Aorta (tissue), 5 donors: ENCODE measurements around the gene TRPM1. TPM values are rescaled to one million over a fixed set of nuclear protein-coding genes. Genes with fewer than 3 reads are reported as not detected.

Source experiments
- ATAC-seq: fragments of 200-7000 bp; cut with Tn5 transposase; one replicate; pipeline ENCODE4 v1.9.1; 2022; ENCODE audit warnings: moderate library complexity; ENCODE audit not compliant: low FRiP score
- DNase-seq, 2 donors: peaks; one replicate each; pipeline ENCODE4 v3.0.0-alpha.2; 2020
- H3K27ac ChIP-seq, 2 donors: one replicate each; pipeline ENCODE4 v1.5.1; 2013; ENCODE audit warnings: low read length in 2 of 2, mild to moderate bottlenecking in 2 of 2, moderate library complexity in 2 of 2, control low read depth in 1 of 2, inconsistent platforms in 1 of 2, low read depth in 1 of 2
- H3K27me3 ChIP-seq, 2 donors: one replicate each; pipeline ENCODE4 v1.6.1; 2013; ENCODE audit warnings: control low read depth in 1 of 2, low read length in 1 of 2, mild to moderate bottlenecking in 1 of 2, moderate library complexity in 1 of 2; ENCODE audit not compliant: insufficient read depth in 2 of 2, control insufficient read depth in 1 of 2
- H3K36me3 ChIP-seq, 2 donors: one replicate each; pipeline ENCODE4 v1.6.1; 2013; ENCODE audit warnings: control low read depth in 1 of 2, low read length in 1 of 2, mild to moderate bottlenecking in 1 of 2; ENCODE audit not compliant: insufficient read depth in 2 of 2, control insufficient read depth in 1 of 2
- H3K4me1 ChIP-seq, 2 donors: one replicate each; pipeline ENCODE4 v1.6.1; 2013; ENCODE audit warnings: low read length in 2 of 2, control low read depth in 1 of 2, mild to moderate bottlenecking in 1 of 2, moderate library complexity in 1 of 2; ENCODE audit not compliant: insufficient read depth in 2 of 2, control insufficient read depth in 1 of 2
- H3K4me3 ChIP-seq, 2 donors: one replicate each; pipeline ENCODE4 v1.5.1; 2013; ENCODE audit warnings: low read length in 2 of 2, control low read depth in 1 of 2, mild to moderate bottlenecking in 1 of 2
- H3K9me3 ChIP-seq: one replicate; pipeline ENCODE4 v1.6.1; 2013; ENCODE audit warnings: mild to moderate bottlenecking, low read length; ENCODE audit not compliant: control insufficient read depth
- WGBS, 2 donors: extraction: QIAGEN DNeasy Blood & Tissue Kit; methylation state at CpG; one replicate each; pipeline ENCODE4 v1.1.7; 2013; 5-methylcytosine and 5-hydroxymethylcytosine counted together
- intact Hi-C, 2 donors: fragments of 100-400 bp; cut with DNase I; formaldehyde crosslinking; loops; one replicate each; pipeline versions ENCODE4 v1.14.2 to v1.15.0; 2022
- polyA plus RNA-seq, 2 donors: library from polyadenylated mRNA; stranded (reverse); fragments of 200-250 nt; gene quantifications; one replicate each; pipeline ENCODE4 v1.2.3, GENCODE V29; 2013
- total RNA-seq, 2 donors: library from RNA; stranded (reverse); fragmentation: NEBNext Ultra II Directional; extraction: Animal tissue kit (Norgen Biotek cat#: 25700); gene quantifications; one replicate each; pipeline ENCODE4 v1.2.1, GENCODE V29; 2021
- donor health status: healthy with polysubstance abuse.
- donor health status: Bipolar disorder and iron deficiency.
- donor health status: DM: no; HTN: no; CAD: no.
- donor health status: DM: no; HTN: no; CAD: no.
- donor health status: DM: yes; HTN: yes; CAD: no.

TRPM1 gene
- total and polyA plus RNA-seq, 4 donors, result not detected

- H3K4me3 ChIP-seq, result no peak overlapping the region
- H3K4me1 ChIP-seq, result no peaks in the 10 kb centered on the region
- intact Hi-C loops, result no loop called here
- no peak for ATAC-seq
- no peaks in the 10 kb centered on the region for H3K9me3 ChIP-seq
- 85 to 86% methylated on average over 6 of the region's 6 CpGs for WGBS, 2 donors
- no peaks in the 10 kb centered on the region for H3K27me3 ChIP-seq
- no peak overlapping the region for H3K27ac ChIP-seq
- H3K36me3 ChIP-seq, result no peaks in the 10 kb centered on the region
- DNase-seq, result no peak
These were observed 2.5 kb upstream of the TRPM1 start for GRCh38 chr15:31104003-31104402.

DNA sequence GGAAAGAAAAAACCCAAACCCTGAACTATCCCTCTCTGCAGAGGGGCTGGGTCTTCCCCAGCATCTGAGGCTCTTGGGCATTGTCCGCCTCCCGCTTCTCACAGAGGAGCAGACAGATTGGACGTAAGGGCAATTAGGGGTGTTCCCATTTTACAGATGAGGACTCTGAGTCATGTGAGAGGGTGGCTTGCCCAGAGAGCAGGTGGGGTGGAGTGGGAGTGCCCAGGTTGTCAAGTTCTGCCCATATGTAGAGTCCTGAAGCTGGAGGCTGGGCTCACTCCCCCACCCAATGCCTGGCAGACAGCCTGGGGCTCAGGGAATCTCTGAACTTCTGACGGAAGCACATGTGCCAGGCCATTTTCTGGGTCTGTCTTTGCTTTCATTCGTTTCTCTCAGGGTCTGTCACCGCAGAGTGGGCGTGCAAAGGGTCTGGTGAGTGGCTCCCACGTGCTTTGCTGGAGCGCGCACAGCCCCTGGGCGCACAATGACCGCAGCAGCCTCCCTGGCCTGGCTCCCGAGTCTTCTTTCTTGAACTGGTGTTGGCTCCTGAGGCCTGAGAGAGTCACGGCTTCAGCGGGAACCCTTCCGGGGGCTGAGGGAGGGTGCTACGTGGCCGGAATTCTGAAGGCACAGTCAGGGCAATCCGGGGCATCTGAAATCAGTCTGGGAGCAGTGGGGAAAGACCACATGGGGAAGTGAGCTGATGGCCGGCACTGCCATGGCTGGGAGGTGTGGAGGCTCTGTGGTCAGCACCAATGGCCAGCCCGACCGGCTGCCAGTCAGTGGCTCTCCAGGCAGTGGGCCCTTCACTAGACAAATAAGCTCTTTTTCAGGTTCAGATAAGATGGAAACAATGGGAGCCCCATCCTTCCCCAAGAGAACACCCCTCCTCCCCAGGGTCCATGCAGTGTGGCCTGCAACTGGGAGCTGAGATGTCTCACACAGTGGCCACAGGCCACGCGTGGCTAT, 1.1 kb upstream of the TRPM1 start:
- no peak for ATAC-seq
- intact Hi-C loops, result no loop called here
- no peak overlapping the region for H3K4me3 ChIP-seq
- H3K4me1 ChIP-seq, result no peaks in the 10 kb centered on the region
- H3K36me3 ChIP-seq, result no peaks in the 10 kb centered on the region
- no peaks in the 10 kb centered on the region for H3K9me3 ChIP-seq
- DNase-seq, result no peak
- no peaks in the 10 kb centered on the region for H3K27me3 ChIP-seq
- no peak overlapping the region for H3K27ac ChIP-seq
- 81% methylated on average over 24 of the region's 24 CpGs for WGBS, 2 donors

- no peak for DNase-seq
These were observed 455 bp upstream of the TRPM1 start for GRCh38 chr15:31102039-31102321.

GRCh38 chr15:31100738-31101137, 787 bp downstream of the TRPM1 start:
- ATAC-seq (no peak), DNase-seq (no peak)
- no peaks in the 10 kb centered on the region for H3K4me1 ChIP-seq
- H3K27me3 ChIP-seq, result no peaks in the 10 kb centered on the region
- no peak overlapping the region for H3K4me3 ChIP-seq
- intact Hi-C loops, result no loop called here
- 69 to 78% methylated on average over 6 of the region's 6 CpGs for WGBS, 2 donors
- H3K9me3 ChIP-seq, result no peaks in the 10 kb centered on the region
- H3K36me3 ChIP-seq, result no peaks in the 10 kb centered on the region
- no peak overlapping the region for H3K27ac ChIP-seq

More at GRCh38 chr15:31102039-31102321, 455 bp upstream of the TRPM1 start:
- H3K9me3 ChIP-seq, result no peaks in the 10 kb centered on the region
- ATAC-seq, result no peak
- WGBS, 2 donors, result 54 to 57% methylated on average over 4 of the region's 4 CpGs
- intact Hi-C loops, result no loop called here
- H3K36me3 ChIP-seq, result no peaks in the 10 kb centered on the region
- no peak overlapping the region for H3K27ac ChIP-seq
- no peaks in the 10 kb centered on the region for H3K4me1 ChIP-seq
- no peaks in the 10 kb centered on the region for H3K27me3 ChIP-seq
- no peak overlapping the region for H3K4me3 ChIP-seq

DNA sequence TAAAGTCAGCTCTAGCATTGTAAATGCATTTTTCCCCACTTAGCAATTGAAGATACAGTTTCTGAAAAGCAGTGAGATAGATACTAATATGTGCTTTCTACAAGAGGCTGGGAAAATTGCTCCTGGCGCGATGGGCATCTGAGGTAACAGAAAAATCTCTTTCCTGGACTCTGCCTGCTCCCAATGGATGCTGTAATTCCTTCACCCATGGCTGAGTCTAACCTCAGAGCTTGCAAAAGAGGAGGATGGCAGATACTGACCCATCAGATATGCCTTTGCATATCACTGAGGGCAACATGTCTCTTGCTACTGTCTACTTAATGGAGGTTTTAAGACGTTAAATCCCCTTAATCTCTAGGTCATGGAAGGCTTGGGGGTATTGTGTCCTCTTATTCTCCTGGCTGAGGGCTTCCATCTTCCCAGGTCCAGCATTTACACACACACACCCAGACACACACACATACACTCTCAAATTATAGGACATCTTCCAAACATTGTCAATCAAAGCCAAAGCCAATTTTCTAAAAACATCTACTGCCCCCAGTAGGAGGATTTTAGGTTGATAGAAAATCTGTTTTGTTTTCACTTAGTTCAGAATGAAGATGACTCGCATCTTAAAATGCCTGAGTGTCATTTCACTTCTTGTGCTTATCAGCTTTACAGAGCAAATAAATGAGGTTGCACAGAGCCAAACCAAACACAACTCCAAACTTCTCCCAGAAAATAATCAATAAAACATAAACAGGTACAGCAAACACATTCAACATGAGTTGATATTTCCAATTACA, 2.4 kb downstream of the TRPM1 start:
- 69 to 70% methylated on average over 4 of the region's 4 CpGs for WGBS, 2 donors

DNA sequence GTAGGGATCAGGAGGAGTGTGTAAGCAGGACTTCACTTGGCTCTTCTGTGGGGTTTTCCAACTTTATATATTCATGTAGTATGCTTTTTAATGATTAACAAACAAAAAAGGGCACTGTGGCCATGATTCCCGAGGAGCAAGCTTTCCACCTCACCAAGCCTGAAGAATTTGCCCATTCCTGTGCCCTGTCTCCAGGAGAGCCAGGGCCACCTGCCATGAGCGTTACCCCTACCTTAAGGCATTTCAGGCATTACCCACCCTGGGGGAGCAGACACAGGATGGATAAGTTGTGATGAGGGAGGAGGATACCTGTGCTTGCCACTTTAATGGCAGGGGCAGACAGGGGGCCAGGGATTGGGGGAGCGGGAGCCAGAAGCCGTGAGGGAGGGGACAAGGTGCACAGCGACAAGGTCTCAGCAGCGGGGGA, 3.0 kb downstream of the TRPM1 start:
- DNase-seq, result no peak
- intact Hi-C loops, result no loop called here
- Histone ChIP-seq H3K27ac (no peak overlapping the region), H3K36me3 (no peaks in the 10 kb centered on the region), H3K4me1 (no peaks in the 10 kb centered on the region), H3K4me3 (no peak overlapping the region), H3K27me3 (no peaks in the 10 kb centered on the region), H3K9me3 (no peaks in the 10 kb centered on the region)
- 58 to 59% methylated on average over 6 of the region's 6 CpGs for WGBS, 2 donors
- ATAC-seq, result no peak

More for the DNA sequence above, 2.4 kb downstream of the TRPM1 start:
- Histone ChIP-seq H3K9me3 (no peaks in the 10 kb centered on the region), H3K4me1 (no peaks in the 10 kb centered on the region), H3K27ac (no peak overlapping the region), H3K4me3 (no peak overlapping the region), H3K36me3 (no peaks in the 10 kb centered on the region), H3K27me3 (no peaks in the 10 kb centered on the region)
- intact Hi-C loops, result no loop called here
- DNase-seq, result no peak
- ATAC-seq, result no peak

GRCh38 chr15:31096563-31096962, 5.0 kb downstream of the TRPM1 start:
- no peaks in the 10 kb centered on the region for H3K36me3 ChIP-seq
- intact Hi-C loops, result no loop called here
- no peaks in the 10 kb centered on the region for H3K4me1 ChIP-seq
- H3K27ac ChIP-seq, result no peak overlapping the region
- DNase-seq (no peak), ATAC-seq (no peak)
- no peak overlapping the region for H3K4me3 ChIP-seq
- no peaks in the 10 kb centered on the region for H3K27me3 ChIP-seq
- WGBS, 2 donors, result 83 to 89% methylated on average over 5 of the region's 5 CpGs
- no peaks in the 10 kb centered on the region for H3K9me3 ChIP-seq

DNA sequence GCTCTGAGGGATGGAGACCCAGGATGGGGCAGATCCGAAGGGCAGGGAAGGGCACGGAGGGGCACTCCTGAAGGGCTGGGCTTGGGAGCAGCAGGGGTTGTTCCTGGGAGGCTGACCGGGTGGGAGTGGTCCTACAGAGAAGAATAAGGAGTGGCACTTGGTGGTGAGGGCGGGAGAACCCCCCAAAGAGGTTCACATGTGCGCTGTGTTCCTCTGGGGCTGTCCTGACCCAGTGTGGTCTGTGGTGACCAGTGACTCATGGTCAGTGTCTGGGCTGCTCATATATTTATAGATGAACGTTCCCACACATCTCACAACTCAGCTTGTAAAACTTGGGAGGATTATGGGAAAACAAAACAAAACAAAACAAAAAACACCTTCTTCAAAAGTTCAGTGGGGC, 10.0 kb downstream of the TRPM1 start:
- intact Hi-C loops, result no loop called here
- no peaks in the 10 kb centered on the region for H3K27me3 ChIP-seq
- WGBS, 2 donors, result 77 to 81% methylated on average over 6 of the region's 6 CpGs
- H3K27ac ChIP-seq, result no peak overlapping the region
- no peak overlapping the region for H3K4me3 ChIP-seq
- H3K4me1 ChIP-seq, result no peaks in the 10 kb centered on the region
- no peaks in the 10 kb centered on the region for H3K36me3 ChIP-seq
- no peaks in the 10 kb centered on the region for H3K9me3 ChIP-seq
- DNase-seq (no peak), ATAC-seq (peak; percentile 29)
